Stimulated activated CD8-positive, alpha-beta memory T cell treated with anti-CD3 and anti-CD28 coated beads, Interleukin-4, amount 100 ng/mL, for 1 hour (primary cell): Measurements from ENCODE around the gene ARID4B.
A peak's percentile ranks its signal among the peaks of the same experiment; 100 is the strongest.

ENCODE experiments used
- DNase-seq, 2 donors: peaks; one replicate each; pipeline ENCODE4 v3.0.0-alpha.2; 2020; ENCODE audit warnings: low read depth in 2 of 2, low spot score in 1 of 2

ARID4B gene

GRCh38 chr1:235131961-235132360 is 196.0 kb downstream of the ARID4B start:
- no peak for DNase-seq

- DNase-seq = no peak
Observed at GRCh38 chr1:235130766-235131270, 197.2 kb downstream of the ARID4B start.

GRCh38 chr1:235129774-235130570 is 198.0 kb downstream of the ARID4B start:
- no peak for DNase-seq

- DNase-seq = peak; percentile 75 to 86
Observed at GRCh38 chr1:235128456-235129328, 199.3 kb downstream of the ARID4B start, which contains the start of gene TOMM20. TOMM20 (minus strand) TSS chr1:235128837; CDS start chr1:235128715, 122 bp downstream.

GRCh38 chr1:235127732-235128455 is 200.1 kb downstream of the ARID4B start:
- no peak for DNase-seq

- no peak for DNase-seq
Observed at GRCh38 chr1:235127203-235127602, 200.8 kb downstream of the ARID4B start.

GRCh38 chr1:235124665-235125064 is 203.3 kb downstream of the ARID4B start:
- no peak for DNase-seq

- no peak for DNase-seq
Observed at GRCh38 chr1:235124111-235124510, 203.9 kb downstream of the ARID4B start.

- DNase-seq = no peak
Observed at GRCh38 chr1:235122348-235122747, 205.6 kb downstream of the ARID4B start.
